ENCODE results near the gene THRA.

Gene THRA

GRCh38 chr17:40071313-40072039 lies 8.7 kb downstream of the THRA start:
- TF ChIP-seq CTCF (IDR thresholded peaks at IDR 0.05; ENCODE audit: insufficient read depth, low read depth, low read length, missing control alignments): no peak
- no peak for DNase-seq (ENCODE audit: low read depth)
- H3K4me3 ChIP-seq (ENCODE audit: low read length): no peak overlapping the region

GRCh38 chr17:40072040-40072734 lies 9.4 kb downstream of the THRA start:
- H3K4me3 ChIP-seq (ENCODE audit: low read length): no peak overlapping the region
- no peak for DNase-seq (ENCODE audit: low read depth)
- TF ChIP-seq CTCF (IDR thresholded peaks at IDR 0.05; ENCODE audit: insufficient read depth, low read depth, low read length, missing control alignments): no peak

GRCh38 chr17:40072735-40073346 lies 10.1 kb downstream of the THRA start:
- no peak overlapping the region for H3K4me3 ChIP-seq (ENCODE audit: low read length)
- TF ChIP-seq CTCF (IDR thresholded peaks at IDR 0.05; ENCODE audit: insufficient read depth, low read depth, low read length, missing control alignments): no peak
- DNase-seq (ENCODE audit: low read depth): no peak

- no peak overlapping the region for H3K4me3 ChIP-seq (ENCODE audit: low read length)
- TF ChIP-seq CTCF (IDR thresholded peaks at IDR 0.05; ENCODE audit: insufficient read depth, low read depth, low read length, missing control alignments): no peak
- no peak for DNase-seq (ENCODE audit: low read depth)
Measured at GRCh38 chr17:40073454-40074174, 10.8 kb downstream of the THRA start.

GRCh38 chr17:40074175-40074512 lies 11.4 kb downstream of the THRA start:
- no peak for DNase-seq (ENCODE audit: low read depth)
- TF ChIP-seq CTCF (IDR thresholded peaks at IDR 0.05; ENCODE audit: insufficient read depth, low read depth, low read length, missing control alignments): no peak
- H3K4me3 ChIP-seq (ENCODE audit: low read length): no peak overlapping the region

- no peak overlapping the region for H3K4me3 ChIP-seq (ENCODE audit: low read length)
- TF ChIP-seq CTCF (IDR thresholded peaks at IDR 0.05; ENCODE audit: insufficient read depth, low read depth, low read length, missing control alignments): no peak
- no peak for DNase-seq (ENCODE audit: low read depth)
Measured at GRCh38 chr17:40074871-40075200, 12.1 kb downstream of the THRA start.
